GM19328 (cell line): ENCODE measurements around the gene SLC46A3.
"Not testable (repeated sequence)": the region's sequence is repeated elsewhere in the genome, so short reads cannot be mapped to it uniquely, and the experiment has no call there.

ENCODE experiments used
- ATAC-seq: cut with Tn5 transposase; IDR thresholded peaks from one replicate; pipeline ENCODE4 v1.9.1; 2021; ENCODE audit warnings: mild to moderate bottlenecking, moderate library complexity; ENCODE audit not compliant: unreplicated experiment

SLC46A3 gene, protein sequence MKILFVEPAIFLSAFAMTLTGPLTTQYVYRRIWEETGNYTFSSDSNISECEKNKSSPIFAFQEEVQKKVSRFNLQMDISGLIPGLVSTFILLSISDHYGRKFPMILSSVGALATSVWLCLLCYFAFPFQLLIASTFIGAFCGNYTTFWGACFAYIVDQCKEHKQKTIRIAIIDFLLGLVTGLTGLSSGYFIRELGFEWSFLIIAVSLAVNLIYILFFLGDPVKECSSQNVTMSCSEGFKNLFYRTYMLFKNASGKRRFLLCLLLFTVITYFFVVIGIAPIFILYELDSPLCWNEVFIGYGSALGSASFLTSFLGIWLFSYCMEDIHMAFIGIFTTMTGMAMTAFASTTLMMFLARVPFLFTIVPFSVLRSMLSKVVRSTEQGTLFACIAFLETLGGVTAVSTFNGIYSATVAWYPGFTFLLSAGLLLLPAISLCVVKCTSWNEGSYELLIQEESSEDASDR

DNA sequence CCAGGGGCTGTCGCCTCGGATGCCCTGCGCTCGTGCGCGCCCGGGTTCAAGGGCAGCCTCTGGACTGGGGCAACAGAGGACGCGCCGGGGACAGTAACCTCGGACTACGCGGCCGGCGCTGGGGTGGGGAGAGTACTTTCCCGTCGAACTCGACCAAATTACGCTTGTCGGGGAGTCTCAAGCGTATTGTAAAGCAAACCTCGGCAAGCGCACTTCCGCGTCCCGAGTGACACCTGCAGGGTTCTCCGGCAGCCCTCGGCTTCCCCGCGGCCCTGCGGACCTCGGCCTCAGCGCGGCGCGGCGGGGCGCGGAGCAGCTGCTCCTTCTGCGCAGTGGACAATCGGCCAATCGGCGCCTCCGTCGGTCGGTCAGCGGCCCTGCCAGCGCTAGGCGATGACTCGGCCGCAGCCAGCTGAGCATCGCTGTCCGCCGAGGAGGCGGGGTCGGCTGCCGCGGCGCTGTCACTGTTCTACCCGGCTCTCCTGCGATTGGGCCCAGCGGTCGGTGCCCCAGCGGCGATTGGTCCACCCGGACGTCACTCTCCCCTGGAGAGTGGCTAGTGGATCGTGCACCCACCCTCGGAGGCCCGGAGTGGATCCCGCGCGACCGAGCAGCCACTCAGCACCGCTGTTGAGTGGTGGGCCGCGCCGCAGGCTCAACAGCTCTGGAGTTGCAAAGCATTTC, at the start of gene SLC46A3:
TSS of gene SLC46A3 (minus strand) at position 428 of the 684 bp plus-strand sequence. CDS start 972 bp downstream, outside the sequence.
- peak; percentile 99 for ATAC-seq

DNA sequence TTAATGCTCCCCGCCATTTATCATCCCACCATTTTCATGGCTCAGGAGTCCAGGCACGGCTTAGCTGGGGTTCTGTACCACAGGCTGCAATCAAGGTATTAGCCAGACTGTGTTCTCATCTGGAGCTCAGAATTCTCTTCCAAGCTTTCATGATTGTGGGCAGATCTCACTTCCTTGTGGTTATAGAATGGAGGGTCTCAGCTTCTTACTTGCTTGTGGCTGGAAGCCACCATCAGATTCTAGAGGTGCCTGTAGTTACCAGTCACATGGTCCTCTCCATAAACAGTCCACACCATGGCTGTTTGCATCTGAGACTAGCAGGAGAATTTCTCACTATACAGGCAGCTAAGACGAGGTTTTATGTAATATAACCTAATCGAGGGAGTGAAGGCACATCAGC, 45.1 kb upstream of the SLC46A3 start:
- no peak for ATAC-seq

GRCh38 chr13:28761586-28761985, 42.8 kb upstream of the SLC46A3 start:
- no peak for ATAC-seq

- ATAC-seq = no peak
Measured at GRCh38 chr13:28755546-28755870, 36.7 kb upstream of the SLC46A3 start.

GRCh38 chr13:28754698-28755545, 36.2 kb upstream of the SLC46A3 start:
- ATAC-seq = no peak

GRCh38 chr13:28753946-28754345, 35.2 kb upstream of the SLC46A3 start:
- no peak for ATAC-seq

DNA sequence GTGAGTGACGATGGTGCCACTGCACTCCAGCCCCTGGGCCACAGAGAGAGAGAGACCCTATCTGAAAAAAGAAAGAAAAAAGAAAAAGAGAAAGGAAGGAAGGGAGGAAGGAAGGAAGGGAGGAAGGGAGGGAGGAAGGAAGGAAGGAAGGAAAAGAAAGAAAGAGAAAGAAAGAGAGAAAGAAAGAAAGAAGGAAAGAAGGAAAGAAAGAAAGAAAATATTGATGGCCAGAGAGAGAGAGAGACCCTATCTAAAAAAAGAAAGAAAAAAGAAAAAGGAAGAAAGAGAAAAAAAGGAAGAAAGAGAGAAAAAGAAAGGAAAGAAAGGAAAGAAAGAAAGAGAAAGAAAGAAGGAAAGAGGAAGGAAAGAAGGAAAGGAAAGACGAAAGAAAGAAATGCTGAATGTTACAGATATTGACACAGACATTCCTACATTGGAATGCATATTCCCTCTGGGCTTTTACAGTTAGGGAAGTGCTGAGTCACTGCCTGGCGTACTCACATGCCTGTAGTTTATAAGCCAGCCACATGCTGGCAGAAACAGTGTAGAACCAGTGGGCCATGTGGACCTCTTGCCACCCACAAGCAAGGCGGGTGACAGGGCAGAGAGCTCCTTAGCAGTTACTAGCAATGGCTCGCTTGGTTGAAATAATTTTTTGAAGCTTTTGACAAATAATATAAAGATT, 34.6 kb upstream of the SLC46A3 start:
- no peak for ATAC-seq

DNA sequence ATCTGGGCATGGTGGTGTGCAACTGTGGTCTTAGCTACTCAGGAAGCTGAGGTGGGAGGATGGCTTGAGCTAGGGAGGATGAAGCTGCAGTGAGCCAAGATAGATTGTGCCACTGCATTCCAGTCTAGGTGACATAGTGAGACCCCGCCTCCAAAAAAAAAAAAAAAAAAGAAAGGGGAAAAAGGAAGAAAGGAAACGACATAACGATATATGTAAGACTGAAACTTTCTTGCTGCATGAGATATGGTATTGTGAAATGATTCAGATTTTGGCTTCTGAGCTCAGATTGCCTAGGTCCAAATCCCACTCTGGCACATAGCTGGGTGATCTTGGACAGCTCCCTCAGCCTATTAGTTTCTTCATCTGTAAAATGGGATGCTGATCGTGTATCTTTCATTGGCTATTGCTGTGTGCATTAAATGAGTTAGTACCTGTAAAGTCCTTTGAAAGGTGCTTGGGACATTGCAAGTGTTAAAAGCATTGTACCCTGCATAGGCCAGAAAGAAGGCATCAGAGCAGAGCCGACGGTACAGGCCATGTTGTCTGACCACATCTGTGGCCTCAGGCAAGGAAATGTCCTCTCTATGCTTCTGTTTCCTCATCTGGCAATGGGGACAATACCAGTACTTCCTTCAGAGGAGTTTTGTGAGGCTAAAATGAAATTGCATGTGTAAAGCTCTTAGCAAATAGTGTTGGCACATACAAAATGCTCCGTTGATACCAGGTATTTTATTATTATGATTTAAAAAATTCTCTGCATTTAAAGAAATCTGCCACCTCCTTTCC, 32.6 kb upstream of the SLC46A3 start:
- ATAC-seq = no peak

- no peak for ATAC-seq
Measured at GRCh38 chr13:28750187-28751045, 31.6 kb upstream of the SLC46A3 start.

- no peak for ATAC-seq
Measured at GRCh38 chr13:28747851-28748250, 29.1 kb upstream of the SLC46A3 start.

GRCh38 chr13:28746287-28746612, 27.5 kb upstream of the SLC46A3 start:
- no peak for ATAC-seq

DNA sequence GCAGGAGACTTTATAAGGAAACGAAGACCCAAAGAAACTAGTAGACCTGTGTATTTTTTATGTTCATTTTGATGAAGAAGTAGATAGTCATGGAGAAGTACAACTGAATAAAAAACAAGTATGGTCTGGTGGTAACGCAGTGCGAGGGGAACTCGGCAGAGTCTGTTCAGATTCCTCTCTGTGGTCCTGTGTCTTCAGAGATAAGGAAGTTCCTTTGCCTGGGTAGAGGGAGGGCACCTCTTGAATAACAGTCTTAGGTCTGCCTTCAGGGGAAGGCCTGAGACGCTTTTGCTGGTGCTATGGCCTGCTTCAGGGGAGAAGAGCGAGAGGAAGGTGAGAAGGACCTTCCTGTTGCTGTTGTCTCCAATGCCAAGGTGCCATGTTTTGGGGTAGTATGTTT, 25.9 kb upstream of the SLC46A3 start:
- ATAC-seq = no peak

DNA sequence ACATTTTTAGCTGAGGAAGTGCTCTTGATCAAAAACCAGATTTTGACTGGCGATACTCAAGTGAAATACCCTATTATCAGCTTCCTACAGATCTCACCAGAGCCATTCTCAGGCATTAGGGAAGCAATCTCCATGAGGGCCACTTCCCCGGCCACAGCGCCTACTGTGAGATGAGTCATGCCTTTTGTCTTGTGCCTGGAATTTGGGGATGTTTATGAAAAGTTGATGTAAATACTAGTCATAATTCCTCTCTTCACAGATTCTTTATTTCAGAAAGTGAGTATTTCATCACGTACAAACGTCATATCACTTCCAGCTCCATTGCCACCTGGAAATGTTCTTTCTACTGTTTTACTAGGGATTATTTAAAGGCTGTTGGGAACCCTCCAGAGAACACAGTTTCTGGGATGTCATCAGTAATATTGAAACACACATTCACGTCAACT, 25.3 kb upstream of the SLC46A3 start:
- no peak for ATAC-seq

DNA sequence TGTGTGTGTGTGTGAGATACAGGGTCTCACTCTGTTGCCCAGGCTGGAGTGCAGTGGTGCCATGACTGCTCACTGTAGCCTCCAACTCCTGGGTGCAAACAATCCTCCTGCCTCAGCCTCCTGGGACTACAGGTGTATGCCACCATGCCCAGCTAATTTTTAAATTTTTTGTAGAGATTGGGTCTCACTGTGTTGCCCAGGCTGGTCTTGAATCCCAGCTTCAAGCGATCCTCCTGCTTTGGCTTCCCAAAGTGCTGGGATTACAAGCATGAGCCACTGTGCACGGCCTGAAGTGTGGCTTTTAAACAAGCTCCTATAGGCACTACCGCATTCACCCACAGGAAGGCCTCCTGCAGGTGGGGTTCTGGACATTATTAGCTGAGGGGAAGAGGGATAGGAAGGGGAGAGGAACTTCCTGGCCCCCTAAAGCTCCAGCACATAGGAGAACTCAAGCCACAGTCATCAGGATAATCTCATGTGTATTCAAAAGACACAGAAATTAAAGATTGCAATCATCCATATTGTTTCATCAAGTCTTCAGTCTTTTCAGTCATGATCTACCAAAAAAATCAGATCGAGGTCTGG, 24.8 kb upstream of the SLC46A3 start:
- ATAC-seq = no peak

DNA sequence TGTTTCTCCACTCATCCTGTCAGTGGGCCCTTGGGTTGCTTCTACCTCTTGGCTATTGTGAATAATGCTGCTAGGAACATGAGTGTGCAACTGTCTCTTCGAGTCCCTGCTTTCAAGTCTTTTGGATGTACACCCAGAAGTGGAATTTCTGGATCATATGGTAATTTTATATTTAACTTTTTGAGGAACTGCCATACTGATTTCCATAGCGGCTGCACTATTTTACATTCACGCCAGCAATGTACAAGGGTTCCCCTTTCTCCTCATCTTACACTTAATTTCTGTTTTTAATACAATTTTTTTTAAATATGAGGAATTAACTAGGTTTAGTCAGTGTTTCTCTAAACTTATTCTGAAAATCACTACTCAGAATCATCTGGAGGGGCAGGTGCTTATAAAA, 24.2 kb upstream of the SLC46A3 start:
- no peak for ATAC-seq

- not testable (repeated sequence) for ATAC-seq
Measured at GRCh38 chr13:28742445-28742844, 23.7 kb upstream of the SLC46A3 start.

DNA sequence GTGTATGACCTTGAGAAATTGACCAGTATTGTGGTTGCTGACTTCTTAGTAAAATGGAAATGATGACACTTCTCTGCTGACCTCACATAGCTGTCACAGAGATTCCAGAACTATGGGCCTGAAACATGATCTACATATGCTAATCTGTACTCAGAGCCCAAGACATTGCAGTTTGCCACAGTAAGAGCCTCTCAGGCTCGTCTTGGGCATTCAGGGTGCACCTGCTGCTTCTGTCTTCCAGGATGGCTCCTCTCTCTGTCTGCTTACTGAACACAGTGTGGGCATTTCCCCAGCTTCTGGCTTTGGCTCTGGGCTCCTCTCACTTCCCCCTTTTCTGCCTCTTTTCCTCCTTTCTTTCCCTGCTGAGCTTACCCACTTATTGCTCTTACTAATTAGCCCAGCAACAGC, 22.3 kb upstream of the SLC46A3 start:
- no peak for ATAC-seq

DNA sequence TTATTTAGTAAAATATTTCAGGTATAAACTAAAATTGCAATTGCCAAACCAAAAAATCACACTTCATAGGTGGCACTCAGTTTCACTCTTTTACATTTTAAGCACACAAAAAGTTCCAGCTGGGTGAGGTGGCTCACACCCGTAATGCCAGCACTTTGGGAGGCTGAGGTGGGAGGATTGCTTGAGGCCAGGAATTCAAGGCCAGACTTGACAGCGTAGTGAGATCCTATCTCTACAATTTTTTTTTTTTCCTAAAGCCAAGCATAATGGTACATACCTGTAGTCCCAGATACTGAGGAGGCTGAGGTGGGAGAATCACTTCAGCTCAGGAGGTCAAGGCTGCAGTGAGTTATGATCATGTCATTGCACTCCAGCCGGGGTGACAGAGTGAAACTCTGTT, 20.6 kb upstream of the SLC46A3 start:
- ATAC-seq = no peak

DNA sequence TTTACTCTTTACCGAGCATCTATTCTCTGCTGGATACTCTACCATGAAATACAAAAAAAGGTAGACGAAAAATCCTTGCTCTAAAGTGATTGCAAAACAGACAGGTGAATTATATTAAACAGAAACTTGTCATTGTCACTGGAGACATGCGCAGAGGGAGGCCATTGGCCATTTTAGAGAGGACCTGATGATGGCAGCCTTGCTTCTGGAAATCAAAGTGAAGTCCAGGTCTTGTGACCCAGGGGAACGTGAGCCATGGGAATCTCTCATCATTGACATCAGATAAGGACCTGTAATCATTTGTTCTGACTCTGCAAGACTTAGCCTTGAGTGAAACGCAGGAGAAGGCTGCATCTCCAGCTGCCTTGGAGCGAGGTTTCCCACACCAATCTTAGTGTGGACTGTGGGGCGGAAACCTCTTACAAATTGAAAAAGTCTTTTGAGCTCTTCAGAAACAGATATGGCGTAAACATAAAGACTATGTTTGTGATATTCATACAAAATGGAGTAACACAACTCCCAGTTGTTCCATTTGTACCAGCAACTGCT, 16.8 kb upstream of the SLC46A3 start:
- ATAC-seq = no peak
